GM19240 (cell line): ENCODE results near the gene KIRREL2.
"Not testable (repeated sequence)": the region's sequence is repeated elsewhere in the genome, so short reads cannot be mapped to it uniquely, and the experiment has no call there.

Experiments used
- DNase-seq: peaks from one replicate; pipeline ENCODE4 v3.0.0; 2011; ENCODE audit warnings: low spot score; ENCODE audit not compliant: insufficient read length

The KIRREL2 gene

DNA sequence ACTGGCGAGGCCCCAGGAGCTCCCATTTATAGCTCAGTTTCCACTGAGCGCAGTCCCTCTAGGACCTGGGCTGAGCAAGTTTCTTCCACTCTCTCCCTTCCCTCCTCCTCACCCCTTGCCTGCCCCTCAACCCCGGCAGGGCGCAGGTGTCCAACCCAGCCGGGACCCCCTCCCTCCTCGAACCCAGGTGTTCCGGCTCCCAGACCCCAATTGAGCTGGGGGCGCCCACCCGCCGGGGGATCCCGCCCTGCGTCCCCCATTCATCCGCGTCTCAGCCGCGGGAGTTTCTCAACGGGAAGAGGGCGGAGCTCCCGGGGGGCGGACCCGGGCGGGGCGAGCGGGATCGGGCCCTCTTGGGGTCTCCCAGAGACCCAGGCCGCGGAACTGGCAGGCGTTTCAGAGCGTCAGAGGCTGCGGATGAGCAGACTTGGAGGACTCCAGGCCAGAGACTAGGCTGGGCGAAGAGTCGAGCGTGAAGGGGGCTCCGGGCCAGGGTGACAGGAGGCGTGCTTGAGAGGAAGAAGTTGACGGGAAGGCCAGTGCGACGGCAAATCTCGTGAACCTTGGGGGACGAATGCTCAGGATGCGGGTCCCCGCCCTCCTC, at the start of gene KIRREL2:
TSS of gene KIRREL2 (plus strand) at position 366 of the 604 bp plus-strand sequence. CDS start at position 575, 209 bp downstream.
- DNase-seq, result no peak

DNA sequence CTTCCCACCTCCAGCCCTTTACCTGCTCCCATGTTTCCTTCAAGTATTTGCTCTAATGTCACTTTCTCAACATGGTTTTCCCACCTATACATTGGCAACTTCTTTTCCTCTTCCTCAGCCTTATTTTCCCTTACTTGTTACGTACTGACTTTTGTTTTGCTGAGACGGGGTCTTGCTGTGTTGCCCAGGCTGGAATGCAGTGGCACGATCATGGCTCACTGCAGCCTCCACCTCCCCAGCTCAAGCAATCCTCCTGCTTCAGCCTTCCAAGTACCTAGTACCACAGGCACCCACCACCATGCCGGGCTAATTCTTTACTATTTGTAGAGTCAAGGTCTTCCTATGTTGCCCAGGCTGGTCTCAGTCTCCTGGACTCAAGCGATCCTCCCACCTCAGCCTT, 49.1 kb upstream of the KIRREL2 start:
- no peak for DNase-seq

DNA sequence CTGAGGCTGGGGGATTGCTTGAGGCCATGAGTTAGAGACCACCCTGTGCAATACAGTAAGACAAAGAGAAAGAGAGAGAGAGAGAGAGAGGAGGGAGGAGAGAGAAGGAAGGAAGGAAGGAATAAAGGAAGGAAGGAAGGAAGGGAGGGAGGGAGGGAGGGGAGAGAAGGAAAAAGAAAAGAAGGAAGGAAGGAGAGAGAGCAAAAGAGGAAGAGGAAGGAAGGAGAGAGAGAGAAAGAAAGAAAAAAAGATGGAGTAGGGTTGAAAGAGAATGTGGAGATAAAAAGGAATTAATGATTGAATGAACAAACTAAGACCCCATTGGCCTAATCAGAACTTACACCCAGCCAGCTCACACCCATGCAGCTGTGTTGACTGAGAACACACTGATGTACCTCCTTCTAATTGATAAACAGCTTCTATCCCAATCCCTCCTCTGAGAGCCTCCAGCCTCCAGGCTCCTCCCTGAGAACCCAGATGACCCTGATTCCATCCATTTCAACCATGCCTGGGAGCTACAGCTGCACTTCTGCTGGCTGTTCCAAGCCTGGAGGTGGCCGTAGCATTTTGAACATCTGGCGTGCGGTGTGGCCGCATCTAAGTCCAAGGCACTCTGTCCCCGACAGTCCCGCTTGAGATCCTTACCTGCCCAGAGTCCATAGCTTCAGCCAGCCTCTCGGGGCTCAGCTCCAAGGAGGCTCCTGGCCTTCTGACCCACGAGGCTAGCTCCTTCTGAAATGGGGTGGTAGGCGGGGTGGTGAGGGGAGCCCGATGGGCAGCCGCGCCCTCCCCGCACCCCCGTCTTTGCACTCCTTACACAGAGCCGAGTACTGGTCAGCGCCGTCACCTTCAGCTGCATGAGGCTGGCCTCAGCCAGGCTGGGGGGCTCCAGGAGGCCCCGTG, 45.1 kb upstream of the KIRREL2 start:
- DNase-seq, result no peak

DNA sequence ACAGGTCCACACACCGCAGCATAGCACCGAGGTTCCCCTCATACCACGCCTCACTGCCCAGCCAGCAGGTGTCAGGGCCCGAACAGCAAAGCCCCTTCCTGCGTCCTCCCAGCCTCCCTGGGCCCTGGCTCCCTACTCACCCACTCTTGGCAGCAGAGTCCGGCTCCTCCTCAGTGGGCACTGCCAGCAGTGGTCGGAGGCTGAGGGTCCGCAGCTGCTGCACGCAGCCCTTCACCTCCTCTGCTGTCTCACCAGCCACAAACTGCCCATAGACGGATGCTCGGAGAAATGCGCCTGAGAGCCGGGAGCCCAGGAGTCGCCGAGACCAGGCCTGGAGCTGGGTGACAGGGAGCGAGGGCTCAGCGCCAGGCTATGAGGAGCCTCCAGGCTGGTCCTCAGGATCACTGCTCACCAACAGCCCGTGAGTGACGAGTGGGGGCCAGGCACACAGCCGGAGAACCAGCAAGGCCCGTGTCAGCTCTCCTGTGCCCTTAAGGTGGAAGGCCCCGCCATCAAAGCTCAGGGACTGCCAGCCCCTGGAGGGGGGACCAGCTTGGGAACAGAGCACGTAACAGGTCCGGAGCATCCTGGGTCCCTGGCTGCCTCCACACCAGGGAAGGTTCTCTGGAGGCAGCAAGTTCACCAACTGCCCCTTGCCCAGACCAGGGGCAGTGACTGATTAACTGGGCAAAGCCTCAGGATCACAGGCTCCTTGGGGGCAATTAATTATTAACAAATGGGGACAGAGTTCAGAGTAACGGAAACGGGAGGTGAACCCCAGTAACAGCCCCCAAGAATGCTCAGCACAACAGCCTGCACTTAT, 44.3 kb upstream of the KIRREL2 start, which contains the start of gene PRODH2:
TSS of gene PRODH2 (minus strand) at position 626 of the 823 bp plus-strand sequence. CDS start at position 586, 40 bp downstream.
- DNase-seq, result no peak

DNA sequence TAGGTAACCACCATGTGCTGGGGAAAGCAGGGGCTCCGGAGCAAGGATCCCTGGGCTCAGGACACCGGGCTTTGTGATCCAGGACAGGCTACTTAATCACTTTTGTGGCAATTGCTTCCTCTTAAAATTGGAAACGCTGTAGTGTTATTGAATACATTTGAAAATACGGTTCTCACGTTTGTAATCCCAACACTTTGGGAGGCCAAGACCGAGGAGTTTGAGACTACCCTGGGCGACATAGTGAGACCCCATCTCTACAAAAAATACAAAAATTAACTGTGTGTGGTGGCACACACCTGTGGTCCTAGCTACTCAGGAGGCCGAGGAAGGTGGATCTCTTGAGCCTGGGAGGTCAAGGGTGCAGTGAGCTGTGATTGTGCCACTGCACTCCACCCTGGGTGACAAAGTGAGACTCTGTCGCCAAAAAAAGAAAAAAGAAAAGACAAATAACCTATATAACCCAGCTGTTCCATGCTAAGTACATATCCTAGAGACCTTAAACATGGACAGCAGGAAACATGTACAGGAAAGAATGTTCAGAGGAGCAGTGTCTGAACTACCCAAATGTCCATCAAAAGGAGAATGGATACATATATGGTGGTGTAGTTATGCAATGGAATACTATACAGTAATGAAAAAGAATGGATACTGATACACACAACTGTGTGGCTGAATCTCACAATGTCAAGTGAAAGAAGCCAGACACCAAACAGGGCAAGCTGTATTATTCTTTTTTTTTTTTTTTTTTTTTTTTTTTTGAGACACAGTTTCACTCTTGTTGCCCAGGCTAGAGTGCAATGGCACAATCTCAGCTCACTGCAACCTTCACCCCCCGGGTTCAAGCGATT, 43.4 kb upstream of the KIRREL2 start:
- DNase-seq, result no peak

DNA sequence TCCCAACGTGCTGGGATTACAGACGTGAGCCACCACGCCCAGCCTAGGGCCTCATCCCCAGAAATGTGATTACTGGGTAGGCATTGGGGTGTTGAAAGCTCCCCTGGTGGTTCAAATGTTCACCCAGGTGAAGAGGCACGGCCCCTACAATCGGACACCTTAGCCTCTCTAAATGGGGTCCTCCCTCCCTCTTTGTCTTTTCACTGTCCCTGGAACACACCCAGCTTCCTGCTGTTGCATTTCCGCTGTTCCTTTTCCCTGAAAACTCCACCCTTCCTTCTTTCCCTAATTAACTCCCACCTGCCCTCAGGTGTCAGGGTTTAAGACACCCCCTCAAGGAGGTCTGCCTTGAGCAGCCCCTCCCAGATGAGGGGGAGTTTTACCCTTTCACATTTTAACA, 40.4 kb upstream of the KIRREL2 start:
- DNase-seq, result no peak

DNA sequence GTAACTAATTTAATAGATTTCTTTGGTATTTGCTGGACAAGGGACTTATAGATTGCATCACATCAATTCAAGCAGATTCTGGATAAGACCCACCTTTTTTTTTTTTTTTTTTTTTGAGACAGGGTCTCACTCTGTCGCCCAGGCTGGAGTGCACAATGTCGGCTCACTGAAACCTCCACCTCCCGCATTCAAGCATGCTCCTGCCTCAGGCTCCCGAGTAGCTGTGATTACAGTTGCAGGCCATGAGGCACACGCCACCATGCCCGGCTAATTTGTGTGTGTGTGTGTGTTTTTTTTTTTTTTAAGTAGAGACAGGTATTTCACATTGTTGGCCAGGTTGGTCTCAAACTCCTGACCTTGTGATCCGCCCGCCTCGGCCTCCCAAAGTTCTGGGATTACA, 39.9 kb upstream of the KIRREL2 start:
- DNase-seq, result no peak

DNA sequence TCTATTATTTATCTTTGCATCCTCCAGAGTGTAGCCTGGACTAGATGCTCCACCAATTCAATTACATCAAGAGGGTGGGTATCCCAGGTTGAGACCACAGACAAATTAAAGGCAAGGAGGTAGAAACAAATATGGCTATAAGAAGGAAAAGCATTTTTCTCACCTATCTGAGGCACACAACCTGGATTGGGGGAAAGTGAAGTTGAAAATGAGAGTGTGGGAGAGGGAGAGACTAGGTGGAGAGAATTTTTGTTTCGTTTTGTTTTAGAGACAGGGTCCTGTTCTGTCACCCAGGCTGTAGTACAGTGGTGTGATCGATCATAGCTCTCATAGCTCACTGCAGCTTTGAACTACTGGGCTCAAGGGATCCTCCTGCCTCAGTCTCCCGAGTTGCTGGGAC, 38.3 kb upstream of the KIRREL2 start:
- DNase-seq, result no peak

DNA sequence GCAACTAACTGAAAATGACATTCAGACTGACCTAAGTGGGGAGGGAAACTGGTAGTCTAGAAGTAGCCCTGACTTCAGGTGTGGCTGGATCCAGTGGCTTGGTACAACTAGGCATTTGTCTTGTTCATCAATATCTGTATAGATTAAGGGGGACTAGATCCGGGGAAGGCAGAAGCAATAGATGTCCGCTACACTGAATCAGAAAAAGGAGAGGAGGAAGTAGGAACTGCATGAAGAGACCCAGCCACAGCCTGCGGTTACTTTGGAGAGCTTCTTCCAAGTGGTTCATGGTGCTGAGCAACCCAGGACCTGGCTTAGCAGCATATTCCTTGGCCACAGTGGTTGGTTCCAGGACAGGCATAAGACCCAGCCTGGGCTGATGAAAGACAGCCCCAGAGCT, 34.1 kb upstream of the KIRREL2 start:
- DNase-seq, result no peak

DNA sequence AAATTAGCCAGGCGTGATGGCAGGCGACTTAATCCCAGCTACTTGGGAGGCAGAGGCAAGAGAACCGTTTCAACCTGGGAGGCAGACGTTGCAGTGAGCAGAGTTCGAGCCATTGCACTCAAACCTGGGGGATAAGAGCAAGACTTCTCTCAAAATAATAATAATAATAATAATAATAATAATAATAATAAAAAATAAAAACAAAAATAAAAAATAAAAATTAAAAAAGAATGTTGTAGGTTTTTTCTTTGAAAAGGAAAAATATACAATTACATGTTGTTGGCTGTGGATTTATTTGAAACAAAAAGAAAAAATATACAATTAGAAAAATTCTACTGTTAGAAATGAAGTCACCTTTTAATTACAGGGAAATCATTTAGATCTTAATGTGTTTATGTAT, 32.6 kb upstream of the KIRREL2 start:
- no peak for DNase-seq

DNA sequence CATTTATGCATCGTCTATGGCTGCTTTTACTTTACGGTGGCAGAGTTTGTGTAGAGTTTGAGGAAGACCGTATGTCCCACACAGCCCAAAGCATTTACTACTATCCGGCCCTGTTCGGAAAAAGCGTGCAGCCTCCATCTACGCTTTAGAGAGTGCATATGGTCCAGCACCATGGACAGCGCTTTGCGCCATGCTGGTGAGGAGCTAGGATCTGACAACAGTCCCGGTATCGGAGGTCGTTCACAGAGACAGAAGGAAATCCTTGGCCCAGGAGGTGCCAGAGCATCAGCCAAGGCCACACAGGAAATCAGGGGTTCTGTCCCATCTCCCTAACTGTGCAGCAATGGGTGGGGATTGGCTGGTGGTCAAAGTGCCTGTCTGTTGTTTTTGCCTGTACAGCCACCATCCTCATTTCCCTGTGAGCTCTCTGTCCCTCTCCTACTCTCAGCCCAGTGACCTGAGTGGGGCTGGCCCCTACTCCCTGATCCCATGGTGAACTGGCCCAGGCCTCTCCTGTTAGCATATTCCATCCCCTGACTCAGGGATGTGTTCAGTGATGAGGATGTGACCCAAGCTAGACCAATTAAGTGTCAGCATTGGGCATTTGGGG, 27.9 kb upstream of the KIRREL2 start:
- peak; percentile 53 for DNase-seq

DNA sequence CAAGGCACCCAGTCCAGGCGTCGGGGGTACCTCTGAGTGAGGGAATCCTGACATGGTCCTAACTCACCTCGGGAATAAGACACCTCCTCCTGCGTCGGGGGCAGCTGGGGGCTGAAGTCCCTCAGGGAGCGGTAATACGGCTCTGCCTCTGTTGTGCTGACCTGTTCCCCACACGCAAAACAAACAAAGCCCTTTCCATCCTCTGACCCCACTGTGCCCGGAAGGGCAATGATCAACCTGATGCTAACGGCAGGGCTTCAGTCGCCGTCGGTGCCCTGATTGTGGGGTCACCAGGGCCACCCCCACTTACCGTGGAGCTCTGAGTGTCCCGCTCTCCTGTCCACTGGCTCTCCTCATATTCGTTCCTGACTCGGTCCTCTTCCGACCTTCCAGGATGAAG, 25.7 kb upstream of the KIRREL2 start:
- no peak for DNase-seq

DNA sequence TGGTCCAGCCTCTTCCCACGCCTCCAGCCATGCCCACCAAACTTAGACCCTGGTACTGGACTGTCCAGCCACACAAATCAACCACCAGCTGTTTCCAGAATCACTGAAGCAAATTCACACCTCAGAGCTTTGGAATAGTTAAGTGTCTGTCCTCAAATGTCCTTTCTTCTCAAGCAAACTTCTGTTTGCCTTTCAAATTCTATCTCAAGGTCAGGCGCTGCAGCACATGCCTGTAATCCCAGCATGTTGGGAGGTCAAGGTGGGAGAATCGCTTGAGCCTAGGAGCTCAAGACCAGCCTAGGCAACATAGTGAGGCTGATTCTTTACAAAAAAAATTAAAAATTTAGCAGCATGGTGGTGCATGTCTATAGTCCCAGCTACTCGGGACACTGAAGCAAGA, 24.7 kb upstream of the KIRREL2 start:
- DNase-seq, result no peak

DNA sequence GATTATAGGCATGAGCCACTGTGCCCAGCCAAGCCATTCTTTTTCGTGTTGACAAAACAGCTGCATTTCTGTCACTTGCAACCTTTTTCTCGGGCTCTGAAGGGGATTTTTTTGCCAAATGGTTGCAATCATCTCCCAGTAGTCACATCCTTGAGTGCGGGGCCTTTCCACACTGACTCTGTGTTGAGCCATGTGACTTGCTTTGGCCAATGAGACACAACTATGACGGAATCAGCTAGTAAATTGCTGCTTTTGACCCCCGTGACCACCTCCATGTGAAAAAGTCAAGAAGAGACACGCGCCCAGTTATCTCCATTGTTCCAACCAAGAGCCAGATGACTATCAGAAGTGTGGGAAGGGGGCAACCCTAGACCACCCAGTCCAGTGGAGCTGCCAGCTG, 22.7 kb upstream of the KIRREL2 start:
- no peak for DNase-seq

DNA sequence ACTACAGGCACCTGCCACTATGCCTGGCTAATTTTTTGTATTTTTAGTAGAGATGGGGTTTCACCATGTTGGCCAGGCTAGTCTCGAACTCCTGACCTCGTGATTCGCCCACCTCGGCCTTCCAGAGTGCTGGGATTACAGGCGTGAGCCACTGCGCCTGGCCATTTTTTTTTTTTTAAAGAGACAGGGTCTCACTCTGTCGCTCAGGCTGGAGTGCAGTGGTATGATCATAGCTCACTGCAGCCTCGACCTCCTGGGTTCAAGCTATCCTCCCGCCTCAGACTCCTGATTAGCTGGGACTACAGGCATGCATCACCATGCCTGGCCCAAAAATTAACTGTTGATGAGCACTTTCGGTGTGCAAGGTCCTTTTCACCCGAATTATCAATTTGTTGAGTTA, 20.6 kb upstream of the KIRREL2 start:
- not testable (repeated sequence) for DNase-seq

DNA sequence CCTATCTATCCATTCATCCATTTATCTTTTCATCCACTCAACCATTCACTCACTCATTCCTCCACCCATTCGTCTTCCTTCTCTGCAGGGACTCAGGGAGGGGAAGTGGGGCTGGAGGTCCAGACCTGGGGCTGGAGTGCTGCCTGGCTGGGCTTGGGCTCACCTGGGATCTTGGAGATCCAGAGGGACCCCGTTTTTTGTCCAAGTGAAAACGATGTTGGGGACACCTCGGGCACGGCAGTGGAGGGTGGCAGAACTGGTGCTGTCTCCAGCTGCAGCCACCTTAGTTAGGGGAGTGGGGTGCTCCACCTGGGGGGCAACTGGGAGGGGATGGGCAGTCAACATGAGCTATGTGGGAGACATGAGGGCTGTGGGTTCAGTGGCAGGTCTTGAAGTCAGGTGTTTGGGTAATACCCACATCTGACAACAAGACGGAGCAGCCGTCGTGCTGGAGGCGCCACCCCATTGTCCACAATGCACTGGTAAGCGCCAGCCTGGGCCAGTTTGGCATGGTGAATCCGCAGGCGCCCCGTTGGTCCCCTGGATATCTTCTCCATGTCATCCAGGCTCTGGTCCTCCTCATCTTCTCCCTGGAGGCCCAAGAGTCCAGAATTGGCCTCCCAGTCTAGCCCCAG, 14.6 kb upstream of the KIRREL2 start:
- no peak for DNase-seq

DNA sequence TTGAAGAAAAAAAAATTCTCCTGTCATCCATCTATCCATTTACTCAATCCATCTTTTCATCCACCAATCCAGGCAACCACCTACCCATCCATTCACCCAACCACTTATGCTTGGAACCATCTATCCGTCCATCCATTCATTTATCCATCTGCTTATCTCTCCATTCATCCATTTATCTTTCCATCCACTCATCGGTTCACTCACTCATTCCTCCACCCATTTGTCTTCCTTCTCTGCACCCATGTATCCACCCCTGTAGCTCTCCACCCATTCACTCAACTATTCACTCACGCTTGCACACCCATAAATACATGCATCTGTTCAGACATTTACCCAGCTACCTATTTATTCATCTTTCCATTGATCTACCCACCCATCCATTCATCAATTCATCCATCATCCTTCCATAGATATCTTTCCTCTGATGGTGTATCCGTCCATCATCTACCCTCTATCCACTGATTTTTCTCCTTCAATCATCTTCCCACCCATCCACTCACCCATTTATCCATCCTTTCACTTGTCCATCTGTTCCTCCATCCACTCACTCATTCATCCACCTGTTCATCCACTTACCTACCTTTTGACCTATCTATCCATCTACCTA, 13.9 kb upstream of the KIRREL2 start:
- no peak for DNase-seq

DNA sequence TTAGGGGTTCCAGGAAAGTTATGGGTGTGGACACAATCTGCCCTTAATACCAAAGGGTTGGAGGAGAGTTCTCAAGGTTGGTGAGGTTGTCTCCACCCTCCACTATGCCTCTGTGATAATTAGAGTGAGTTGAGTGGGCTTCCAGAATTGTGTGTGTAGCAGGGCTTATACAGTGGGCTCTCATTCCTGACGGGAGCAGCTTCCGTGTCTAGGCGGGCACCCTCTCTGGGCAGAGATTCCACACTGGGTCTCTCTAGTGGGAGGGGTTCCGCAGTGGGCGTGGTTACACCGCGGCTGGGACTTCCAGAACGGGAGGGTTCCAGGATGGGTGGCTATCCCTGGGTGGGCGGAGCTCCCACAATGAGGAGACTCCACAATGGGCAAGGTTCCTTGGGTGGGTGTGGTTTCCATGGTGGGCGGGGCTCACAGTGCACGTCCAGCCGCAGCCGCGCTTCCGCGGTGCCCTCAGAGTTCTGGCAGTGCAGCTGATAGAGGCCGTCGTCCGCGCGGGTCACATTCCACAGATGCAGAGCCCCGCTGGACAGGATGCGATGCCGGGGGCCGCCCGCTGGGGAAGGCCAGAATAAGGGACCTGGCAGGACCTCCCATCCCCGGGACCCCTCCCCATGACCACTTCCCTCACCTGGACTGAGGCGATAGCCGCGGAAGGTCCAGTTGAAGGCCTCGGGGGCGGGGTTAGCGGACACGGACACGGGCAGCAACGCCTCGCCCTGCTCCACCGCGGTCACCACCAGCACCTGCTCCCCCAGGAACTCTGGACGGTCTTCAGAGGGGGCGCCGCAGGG, 12.8 kb upstream of the KIRREL2 start:
- no peak for DNase-seq
